IMR-90 (cell line): ENCODE results near the gene TRPC4AP. TPM values are rescaled to one million over a fixed set of nuclear protein-coding genes. Genes with fewer than 3 reads are reported as not detected.

Source experiments
- ATAC-seq: fragments of 200-7000 bp; cut with Tn5 transposase; 2 replicates; pipeline ENCODE4 v1.9.1; 2020; ENCODE audit warnings: low read depth, mild to moderate bottlenecking, moderate library complexity
- BruUV-seq: library from RNA; stranded (reverse); fragments of 400-500 nt; replicated peaks from 2 replicates; lab custom pipeline; 2021; lab: Mats Ljungman, UMichigan
- CTCF ChIA-PET: fragments of 300-600 bp; formaldehyde crosslinking; extraction: SDS; loops from one replicate; lab custom pipeline; 2021; ENCODE audit warnings: antibody characterized with exemption; lab: Yijun Ruan, JAX
- POLR2A ChIA-PET: fragments of 300-600 bp; sonication (Branson Sonifier 250); formaldehyde crosslinking; loops from one replicate; lab custom pipeline; 2022; ENCODE audit warnings: antibody characterized with exemption; ENCODE audit not compliant: unreplicated experiment; lab: Charles Lee
- DNase-seq: peaks from one replicate; pipeline ENCODE4 v3.0.0; 2013
- H2AFZ ChIP-seq: replicated peaks from 2 replicates; pipeline ENCODE3; 2013; ENCODE audit warnings: low read length, mild to moderate bottlenecking; ENCODE audit not compliant: poor library complexity
- H2AK5ac ChIP-seq: 2 replicates; pipeline ENCODE4 v1.6.1; 2013; ENCODE audit warnings: low read depth, low read length, inconsistent platforms
- H2AK9ac ChIP-seq: replicated peaks from 2 replicates; pipeline ENCODE3; 2013; ENCODE audit warnings: mild to moderate bottlenecking, low read depth, low read length, moderate library complexity; ENCODE audit not compliant: poor library complexity
- H2BK120ac ChIP-seq: 2 replicates; pipeline ENCODE4 v1.6.1; 2013; ENCODE audit warnings: low read depth, low read length, inconsistent platforms
- H2BK15ac ChIP-seq: 3 replicates; pipeline ENCODE4 v1.6.1; 2013; ENCODE audit warnings: low read depth, low read length, inconsistent platforms
- H2BK20ac ChIP-seq: 2 replicates; pipeline ENCODE4 v1.6.1; 2013; ENCODE audit warnings: low read depth, mild to moderate bottlenecking, inconsistent platforms, low read length, moderate library complexity
- H2BK5ac ChIP-seq: 2 replicates; pipeline ENCODE4 v1.6.1; 2013; ENCODE audit warnings: mild to moderate bottlenecking, low read depth, low read length, inconsistent platforms; ENCODE audit not compliant: poor library complexity, severe bottlenecking
- H3K14ac ChIP-seq: replicated peaks from 2 replicates; pipeline ENCODE4 v1.6.1; 2013; ENCODE audit warnings: low read depth, low read length, inconsistent platforms
- H3K18ac ChIP-seq: 2 replicates; pipeline ENCODE4 v1.6.1; 2013; ENCODE audit warnings: low read depth, low read length, control low read depth
- H3K23ac ChIP-seq: 2 replicates; pipeline ENCODE4 v1.6.1; 2013; ENCODE audit warnings: low read depth, low read length, inconsistent platforms
- H3K27ac ChIP-seq: 2 replicates; pipeline ENCODE4 v1.5.1; 2013; ENCODE audit warnings: mild to moderate bottlenecking, control low read depth, low read length; ENCODE audit not compliant: insufficient read depth
- H3K27me3 ChIP-seq: 2 replicates; pipeline ENCODE4 v1.6.1; 2013; ENCODE audit warnings: low read length; ENCODE audit not compliant: control insufficient read depth, insufficient read depth
- H3K36me3 ChIP-seq: 2 replicates; pipeline ENCODE4 v1.6.1; 2013; ENCODE audit warnings: low read length, mixed read lengths; ENCODE audit not compliant: control insufficient read depth, insufficient read depth
- H3K4ac ChIP-seq: 2 replicates; pipeline ENCODE4 v1.6.1; 2013; ENCODE audit warnings: low read depth, low read length, inconsistent platforms
- H3K4me1 ChIP-seq: 2 replicates; pipeline ENCODE4 v1.6.1; 2013; ENCODE audit warnings: low read length, mixed read lengths; ENCODE audit not compliant: control insufficient read depth, insufficient read depth
- H3K4me2 ChIP-seq: 2 replicates; pipeline ENCODE4 v1.6.1; 2013; ENCODE audit warnings: low read depth, mild to moderate bottlenecking, control low read depth, low read length, moderate library complexity
- H3K4me3 ChIP-seq: 2 replicates; pipeline ENCODE4 v1.5.1; 2013; ENCODE audit warnings: low read depth, mild to moderate bottlenecking, control low read depth, low read length, moderate library complexity; ENCODE audit not compliant: insufficient read depth
- H3K56ac ChIP-seq: 2 replicates; pipeline ENCODE4 v1.6.1; 2013; ENCODE audit warnings: low read length, inconsistent platforms; ENCODE audit not compliant: insufficient read depth; ENCODE audit errors: extremely low read depth
- H3K79me1 ChIP-seq, 2 experiments: 2 replicates each; pipeline ENCODE4 v1.6.1; 2013; ENCODE audit warnings: low read length in 2 of 2, inconsistent platforms in 1 of 2, low read depth in 1 of 2
- H3K9ac ChIP-seq: 2 replicates; pipeline ENCODE4 v1.6.1; 2013; ENCODE audit warnings: low read depth, low read length, control low read depth
- H3K9me1 ChIP-seq: 2 replicates; pipeline ENCODE4 v1.6.1; 2013; ENCODE audit warnings: low read length, inconsistent platforms; ENCODE audit not compliant: insufficient read depth
- H3K9me3 ChIP-seq: 2 replicates; pipeline ENCODE4 v1.6.1; 2013; ENCODE audit warnings: low read length; ENCODE audit not compliant: control insufficient read depth, insufficient read depth
- H4K20me1 ChIP-seq: 2 replicates; pipeline ENCODE4 v1.6.1; 2013; ENCODE audit warnings: low read length, inconsistent platforms; ENCODE audit not compliant: insufficient read depth
- H4K5ac ChIP-seq: 2 replicates; pipeline ENCODE4 v1.6.1; 2013; ENCODE audit warnings: mild to moderate bottlenecking, low read depth, low read length, control low read depth
- H4K8ac ChIP-seq, 2 experiments: 2 replicates each; pipeline ENCODE4 v1.6.1; 2013; ENCODE audit warnings: low read depth in 2 of 2, low read length in 2 of 2, control low read depth in 1 of 2, inconsistent platforms in 1 of 2
- H4K91ac ChIP-seq: 2 replicates; pipeline ENCODE4 v1.6.1; 2013; ENCODE audit warnings: low read depth, low read length, inconsistent platforms; ENCODE audit not compliant: insufficient read depth
- BHLHE40 ChIP-seq: fragments of 150-350 bp; IDR thresholded peaks from 2 replicates; pipeline ENCODE4 v1.6.1; 2016; ENCODE audit warnings: mild to moderate bottlenecking, low read depth, low read length
- CEBPB ChIP-seq: IDR thresholded peaks from 2 replicates; pipeline ENCODE4 v1.6.1; 2012; ENCODE audit warnings: low read depth, low read length, improper control_type of control experiment
- CHD1 ChIP-seq: IDR thresholded peaks from 2 replicates; pipeline ENCODE4 v1.6.1; 2012; ENCODE audit warnings: low read depth, low read length, improper control_type of control experiment
- ELK1 ChIP-seq: fragments of 150-350 bp; IDR thresholded peaks from 2 replicates; pipeline ENCODE4 v1.6.1; 2016; ENCODE audit warnings: low read depth, mild to moderate bottlenecking, low read length, moderate library complexity, borderline replicate concordance
- MAFK ChIP-seq: IDR thresholded peaks from 2 replicates; pipeline ENCODE4 v1.6.1; 2012; ENCODE audit warnings: low read depth, low read length, improper control_type of control experiment
- MAZ ChIP-seq: IDR thresholded peaks from 2 replicates; pipeline ENCODE4 v1.6.1; 2012; ENCODE audit warnings: low read depth, mild to moderate bottlenecking, low read length, improper control_type of control experiment, moderate library complexity, borderline replicate concordance
- MXI1 ChIP-seq: IDR thresholded peaks from 2 replicates; pipeline ENCODE4 v1.6.1; 2012; ENCODE audit warnings: low read depth, mild to moderate bottlenecking, low read length, moderate library complexity, borderline replicate concordance
- NFE2L2 ChIP-seq: fragments of 150-350 bp; IDR thresholded peaks from 2 replicates; pipeline ENCODE4 v1.6.1; 2016; ENCODE audit warnings: low read depth, mild to moderate bottlenecking, low read length
- POLR2A ChIP-seq: IDR thresholded peaks from 2 replicates; pipeline ENCODE4 v1.6.1; 2012; ENCODE audit warnings: mild to moderate bottlenecking, low read depth, low read length
- RCOR1 ChIP-seq: IDR thresholded peaks from 2 replicates; pipeline ENCODE4 v1.6.1; 2012; ENCODE audit warnings: mild to moderate bottlenecking, low read length, improper control_type of control experiment; ENCODE audit not compliant: insufficient replicate concordance
- RFX5 ChIP-seq: IDR thresholded peaks from 2 replicates; pipeline ENCODE4 v1.8.0; 2012; ENCODE audit warnings: low read depth, mild to moderate bottlenecking, low read length, moderate library complexity
- SMC3 ChIP-seq: fragments of 150-350 bp; IDR thresholded peaks from 2 replicates; pipeline ENCODE4 v1.6.1; 2016; ENCODE audit warnings: low read depth, mild to moderate bottlenecking, antibody characterized with exemption, low read length, moderate library complexity
- WGBS, 2 experiments: methylation state at CpG; one replicate each; pipeline versions ENCODE4 v1.1.5 to v1.1.7; 2013; ENCODE audit warnings: missing lambda C conversion rate in 2 of 2; ENCODE audit not compliant: insufficient read length in 1 of 2; ENCODE audit errors: extremely low coverage in 2 of 2; 5-methylcytosine and 5-hydroxymethylcytosine counted together
- dilution Hi-C: fragments of 300-500 bp; cut with HindIII; formaldehyde crosslinking; loops from one replicate; pipeline ENCODE4 v1.14.3; 2018; ENCODE audit warnings: low sequenced_read_pairs; ENCODE audit not compliant: unreplicated experiment
- in situ Hi-C: fragments of 300-500 bp; cut with MboI; formaldehyde crosslinking; loops from 3 replicates; pipeline ENCODE4 v1.14.3; 2019; ENCODE audit warnings: low sequenced_read_pairs, inconsistent platforms, mixed read lengths
- intact Hi-C: fragments of 100-400 bp; cut with micrococcal nuclease; formaldehyde crosslinking; loops from 2 replicates; pipeline ENCODE4 v1.10.0; 2022
- polyA plus RNA-seq, 3 experiments: library from polyadenylated mRNA; depleted of rRNA; stranded (reverse); fragments of >200 nt; gene quantifications; 2 replicates each; pipeline ENCODE4 v1.2.3, GENCODE V29; 2012; ENCODE audit warnings: low replicate concordance in 1 of 3
- total RNA-seq: library from RNA; depleted of rRNA; stranded (reverse); fragments of >200 nt; gene quantifications from 2 replicates; pipeline ENCODE4 v1.2.3, GENCODE V29; 2012
- TF ChIP-seq, protein P1 (sequence below): fragments of 150-350 bp; IDR thresholded peaks from 2 replicates; pipeline ENCODE4 v1.6.1; 2017; ENCODE audit warnings: mild to moderate bottlenecking, antibody characterized with exemption, low read length, low read depth
- TF ChIP-seq, protein P2 (sequence below): conservative IDR thresholded peaks from 2 replicates; pipeline ENCODE4 v1.5.1; 2012; ENCODE audit warnings: mild to moderate bottlenecking, low read depth, low read length, improper control_type of control experiment

Gene TRPC4AP
- total and polyA plus RNA-seq, 2 of the 4 experiments (the other 2 are of a cell fraction), result 41.0 to 81.0 TPM

DNA sequence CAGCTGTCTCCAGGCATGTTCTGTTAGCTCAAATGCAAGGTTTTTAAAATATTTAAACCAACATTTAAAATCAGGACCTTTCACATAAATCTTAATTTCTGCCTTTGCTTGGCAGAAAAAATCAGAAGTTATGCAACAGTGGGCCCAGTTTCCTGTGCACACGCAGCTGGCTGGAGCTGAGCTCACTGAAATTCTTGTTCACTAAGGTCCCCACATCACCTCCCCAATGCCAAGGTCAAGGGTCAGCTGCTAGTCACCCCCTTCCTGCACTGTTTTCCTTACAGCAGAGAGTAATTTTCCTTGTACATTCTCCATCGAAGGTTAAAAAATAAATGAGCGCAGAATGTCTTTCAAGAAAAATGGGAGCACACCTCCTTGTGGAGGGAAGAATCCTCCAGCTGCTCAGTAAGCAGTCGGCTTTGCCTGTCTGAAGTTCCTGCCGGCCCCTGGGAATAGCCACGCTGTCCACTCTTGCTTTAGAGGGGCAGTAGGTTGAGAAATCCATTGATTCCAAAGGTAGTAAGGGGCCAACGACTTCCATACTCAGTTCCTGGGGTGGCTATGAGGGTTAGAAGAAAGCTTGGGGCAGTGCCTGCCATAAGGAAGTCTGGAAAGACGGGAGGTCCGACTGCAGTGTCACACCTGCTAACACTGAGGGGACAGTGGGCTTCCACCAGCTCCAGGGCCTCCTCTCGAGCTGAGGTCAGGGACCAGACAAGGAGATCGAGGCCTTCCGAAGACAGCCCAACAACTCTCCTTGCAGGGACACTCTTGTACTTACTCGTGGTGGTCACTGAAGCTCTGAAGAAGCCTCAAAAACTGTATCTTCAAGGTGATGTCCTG is 80.2 kb downstream of the TRPC4AP start:
- H4K5ac ChIP-seq, result no peak overlapping the region
- H3K4me3 ChIP-seq, result no peak overlapping the region
- no peak overlapping the region for H2BK120ac ChIP-seq
- peaks cover 18 to 61% of the 10 kb centered on the region in 2 experiments for H3K79me1 ChIP-seq
- no peak overlapping the region for H2AK5ac ChIP-seq
- no TSS peak for BruUV-seq
- no peak overlapping the region for H3K4ac ChIP-seq
- no peak for ATAC-seq
- dilution Hi-C loops, result no loop called here
- H4K20me1 ChIP-seq, result peaks cover 22% of the 10 kb centered on the region
- H4K8ac ChIP-seq, result no peak overlapping the region
- H3K9me3 ChIP-seq, result no peaks in the 10 kb centered on the region
- H2BK15ac ChIP-seq, result no peak overlapping the region
- 88% methylated on average over 7 of the region's 13 CpGs; no CpG with 5 or more reads in 1 of the 2 experiments for WGBS, 2 experiments
- H3K18ac ChIP-seq, result no peak overlapping the region
- H3K56ac ChIP-seq, result no peak overlapping the region
- H2AK9ac ChIP-seq, result no peak overlapping the region
- H4K91ac ChIP-seq, result no peak overlapping the region
- ChIA-PET POLR2A (no interaction called here), CTCF (interaction anchor here (0.5 to 0.6 kb wide), 2 partner anchors 84 to 121 kb away, joined by 3 to 4 read pairs; no protein-coding TSS in a partner anchor)
- intact Hi-C loops, result no loop called here
- H3K27ac ChIP-seq, result no peak overlapping the region
- H3K9me1 ChIP-seq, result peaks cover 10% of the 10 kb centered on the region; the same call in 1 of the 2 replicates
- no peak for DNase-seq
- in situ Hi-C loops, result no loop called here
- peaks cover 3% of the 10 kb centered on the region for H3K4me1 ChIP-seq
- TF ChIP-seq, protein P1, sequence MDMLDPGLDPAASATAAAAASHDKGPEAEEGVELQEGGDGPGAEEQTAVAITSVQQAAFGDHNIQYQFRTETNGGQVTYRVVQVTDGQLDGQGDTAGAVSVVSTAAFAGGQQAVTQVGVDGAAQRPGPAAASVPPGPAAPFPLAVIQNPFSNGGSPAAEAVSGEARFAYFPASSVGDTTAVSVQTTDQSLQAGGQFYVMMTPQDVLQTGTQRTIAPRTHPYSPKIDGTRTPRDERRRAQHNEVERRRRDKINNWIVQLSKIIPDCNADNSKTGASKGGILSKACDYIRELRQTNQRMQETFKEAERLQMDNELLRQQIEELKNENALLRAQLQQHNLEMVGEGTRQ, result no peak
- TF ChIP-seq POLR2A (no peak), MAZ (no peak), MXI1 (no peak), NFE2L2 (no peak), CEBPB (no peak), RCOR1 (no peak), MAFK (no peak), CHD1 (no peak), BHLHE40 (no peak), RFX5 (no peak), SMC3 (no peak), ELK1 (no peak)
- TF ChIP-seq, protein P2, sequence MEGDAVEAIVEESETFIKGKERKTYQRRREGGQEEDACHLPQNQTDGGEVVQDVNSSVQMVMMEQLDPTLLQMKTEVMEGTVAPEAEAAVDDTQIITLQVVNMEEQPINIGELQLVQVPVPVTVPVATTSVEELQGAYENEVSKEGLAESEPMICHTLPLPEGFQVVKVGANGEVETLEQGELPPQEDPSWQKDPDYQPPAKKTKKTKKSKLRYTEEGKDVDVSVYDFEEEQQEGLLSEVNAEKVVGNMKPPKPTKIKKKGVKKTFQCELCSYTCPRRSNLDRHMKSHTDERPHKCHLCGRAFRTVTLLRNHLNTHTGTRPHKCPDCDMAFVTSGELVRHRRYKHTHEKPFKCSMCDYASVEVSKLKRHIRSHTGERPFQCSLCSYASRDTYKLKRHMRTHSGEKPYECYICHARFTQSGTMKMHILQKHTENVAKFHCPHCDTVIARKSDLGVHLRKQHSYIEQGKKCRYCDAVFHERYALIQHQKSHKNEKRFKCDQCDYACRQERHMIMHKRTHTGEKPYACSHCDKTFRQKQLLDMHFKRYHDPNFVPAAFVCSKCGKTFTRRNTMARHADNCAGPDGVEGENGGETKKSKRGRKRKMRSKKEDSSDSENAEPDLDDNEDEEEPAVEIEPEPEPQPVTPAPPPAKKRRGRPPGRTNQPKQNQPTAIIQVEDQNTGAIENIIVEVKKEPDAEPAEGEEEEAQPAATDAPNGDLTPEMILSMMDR, result no peak
- no peak overlapping the region for H3K14ac ChIP-seq
- H2BK5ac ChIP-seq, result no peak overlapping the region
- H3K9ac ChIP-seq, result no peak overlapping the region
- H3K23ac ChIP-seq, result no peak overlapping the region
- no peak overlapping the region for H2BK20ac ChIP-seq
- H2AFZ ChIP-seq, result no peak overlapping the region
- H3K4me2 ChIP-seq, result no peak overlapping the region
- no peaks in the 10 kb centered on the region for H3K27me3 ChIP-seq
- H3K36me3 ChIP-seq, result peaks cover 74% of the 10 kb centered on the region
